H9 (cell line): ENCODE results near the gene PPP1R9A. TPM values are rescaled to one million over a fixed set of nuclear protein-coding genes. Genes with fewer than 3 reads are reported as not detected.

Experiments
- DNase-seq: peaks from one replicate; pipeline ENCODE4 v3.0.0-alpha.2; 2017
- H2AFZ ChIP-seq: one replicate; pipeline ENCODE4 v1.6.1; 2013; ENCODE audit warnings: mild to moderate bottlenecking, low read length, control low read depth, moderate library complexity
- H2AK5ac ChIP-seq: 2 replicates; pipeline ENCODE4 v1.6.1; 2013; ENCODE audit warnings: low read length, control low read depth, mixed read lengths; ENCODE audit not compliant: insufficient read length
- H2BK120ac ChIP-seq: one replicate; pipeline ENCODE4 v1.6.1; 2013; ENCODE audit warnings: low read depth, mild to moderate bottlenecking, low read length, control low read depth, inconsistent platforms; ENCODE audit not compliant: poor library complexity, severe bottlenecking
- H2BK12ac ChIP-seq: 2 replicates; pipeline ENCODE4 v1.6.1; 2013; ENCODE audit warnings: low read length, control low read depth, mixed read lengths, low read depth; ENCODE audit not compliant: insufficient read length
- H2BK15ac ChIP-seq: 2 replicates; pipeline ENCODE4 v1.6.1; 2013; ENCODE audit warnings: low read depth, low read length, control low read depth
- H2BK20ac ChIP-seq: one replicate; pipeline ENCODE4 v1.6.1; 2013; ENCODE audit warnings: low read depth, mild to moderate bottlenecking, low read length, control low read depth, inconsistent platforms; ENCODE audit not compliant: poor library complexity, severe bottlenecking
- H2BK5ac ChIP-seq: 2 replicates; pipeline ENCODE4 v1.6.1; 2013; ENCODE audit warnings: low read length, control low read depth, mixed read lengths; ENCODE audit not compliant: insufficient read length
- H3K14ac ChIP-seq: 2 replicates; pipeline ENCODE4 v1.6.1; 2013; ENCODE audit warnings: low read length, control low read depth; ENCODE audit not compliant: insufficient read depth
- H3K18ac ChIP-seq: 2 replicates; pipeline ENCODE4 v1.6.1; 2013; ENCODE audit warnings: low read depth, mild to moderate bottlenecking, mixed read lengths, low read length, control low read depth; ENCODE audit not compliant: insufficient read length
- H3K23ac ChIP-seq: 2 replicates; pipeline ENCODE4 v1.6.1; 2013; ENCODE audit warnings: low read length, control low read depth, mixed read lengths, low read depth; ENCODE audit not compliant: insufficient read length
- H3K23me2 ChIP-seq: 2 replicates; pipeline ENCODE4 v1.6.1; 2013; ENCODE audit warnings: low read depth, mild to moderate bottlenecking, mixed read lengths, low read length, control low read depth; ENCODE audit not compliant: insufficient read length, poor library complexity, severe bottlenecking
- H3K27ac ChIP-seq: 2 replicates; pipeline ENCODE4 v1.5.1; 2013; ENCODE audit warnings: low read length, control low read depth, mixed read lengths, low read depth; ENCODE audit not compliant: insufficient read length
- H3K27me3 ChIP-seq: 2 replicates; pipeline ENCODE4 v1.6.1; 2013; ENCODE audit warnings: low read length, control low read depth, inconsistent platforms; ENCODE audit not compliant: insufficient read depth
- H3K4ac ChIP-seq: 2 replicates; pipeline ENCODE4 v1.6.1; 2013; ENCODE audit warnings: low read depth, mild to moderate bottlenecking, control low read depth, inconsistent platforms, low read length, moderate library complexity
- H3K4me1 ChIP-seq: 2 replicates; pipeline ENCODE4 v1.6.1; 2013; ENCODE audit warnings: low read length, control low read depth, inconsistent platforms; ENCODE audit not compliant: insufficient read depth
- H3K4me2 ChIP-seq: 2 replicates; pipeline ENCODE4 v1.6.1; 2013; ENCODE audit warnings: low read length, control low read depth, mixed read lengths; ENCODE audit not compliant: insufficient read length, insufficient read depth
- H3K56ac ChIP-seq: 2 replicates; pipeline ENCODE4 v1.6.1; 2013; ENCODE audit warnings: low read depth, mild to moderate bottlenecking, mixed read lengths, low read length, control low read depth; ENCODE audit not compliant: insufficient read length
- H3K79me1 ChIP-seq: 2 replicates; pipeline ENCODE4 v1.6.1; 2013; ENCODE audit warnings: low read depth, mild to moderate bottlenecking, moderate library complexity, low read length, control low read depth, inconsistent platforms; ENCODE audit not compliant: insufficient read depth, poor library complexity, severe bottlenecking
- H3K79me2 ChIP-seq: 2 replicates; pipeline ENCODE4 v1.6.1; 2013; ENCODE audit warnings: low read length, control low read depth, inconsistent platforms; ENCODE audit not compliant: insufficient read depth
- H3K9ac ChIP-seq: 2 replicates; pipeline ENCODE4 v1.6.1; 2013; ENCODE audit warnings: low read length, control low read depth, mixed read lengths; ENCODE audit not compliant: insufficient read length; ENCODE audit errors: extremely low read depth
- H3K9me3 ChIP-seq: one replicate; pipeline ENCODE4 v1.6.1; 2013; ENCODE audit warnings: low read depth, low read length, inconsistent platforms; ENCODE audit not compliant: control insufficient read depth
- H3T11ph ChIP-seq: one replicate; pipeline ENCODE4 v1.6.1; 2013; ENCODE audit warnings: mild to moderate bottlenecking, low read length, control low read depth, inconsistent platforms
- H4K20me1 ChIP-seq: one replicate; pipeline ENCODE4 v1.6.1; 2013; ENCODE audit not compliant: control insufficient read depth, insufficient read length, insufficient read depth
- H4K5ac ChIP-seq: 2 replicates; pipeline ENCODE4 v1.6.1; 2013; ENCODE audit warnings: low read depth, mild to moderate bottlenecking, mixed read lengths, low read length, control low read depth; ENCODE audit not compliant: insufficient read length
- H4K8ac ChIP-seq: replicated peaks from 2 replicates; pipeline ENCODE4 v1.6.1; 2013; ENCODE audit warnings: low read length, control low read depth, mixed read lengths, low read depth; ENCODE audit not compliant: insufficient read length
- H4K91ac ChIP-seq: 2 replicates; pipeline ENCODE4 v1.6.1; 2013; ENCODE audit warnings: low read depth, mild to moderate bottlenecking, moderate library complexity, mixed read lengths, low read length, control low read depth; ENCODE audit not compliant: insufficient read length
- H3K27ac Mint-ChIP-seq, 3 experiments: 2 replicates in 2 of 3; 3 replicates in 1 of 3; pipeline ENCODE4 v1.8.0; 2020 to 2021; ENCODE audit warnings: mixed read lengths in 3 of 3, mild to moderate bottlenecking in 1 of 3, moderate library complexity in 1 of 3
- H3K27me3 Mint-ChIP-seq: 2 replicates; pipeline ENCODE4 v1.8.0; 2021; ENCODE audit warnings: low read depth, mild to moderate bottlenecking, moderate library complexity, mixed read lengths
- H3K36me3 Mint-ChIP-seq, 3 experiments: 2 replicates in 2 of 3; 3 replicates in 1 of 3; pipeline ENCODE4 v1.8.0; 2020 to 2021; ENCODE audit warnings: low read depth in 3 of 3, mixed read lengths in 3 of 3; ENCODE audit not compliant: insufficient read depth in 1 of 3
- H3K4me1 Mint-ChIP-seq, 2 experiments: 2 replicates each; pipeline ENCODE4 v1.8.0; 2020; ENCODE audit warnings: mixed read lengths in 2 of 2
- H3K4me3 Mint-ChIP-seq, 2 experiments: 2 replicates in 1 of 2; 3 replicates in 1 of 2; pipeline ENCODE4 v1.8.0; 2020 to 2021; ENCODE audit warnings: mild to moderate bottlenecking in 2 of 2, mixed read lengths in 2 of 2, moderate library complexity in 1 of 2
- H3K9me3 Mint-ChIP-seq, 2 experiments: 2 replicates in 1 of 2; 3 replicates in 1 of 2; pipeline ENCODE4 v1.8.0; 2020; ENCODE audit warnings: mild to moderate bottlenecking in 2 of 2, mixed read lengths in 2 of 2, moderate library complexity in 1 of 2
- total RNA-seq: library from RNA; stranded (reverse); gene quantifications from 2 replicates; pipeline ENCODE4 v1.2.1, GENCODE V29; 2021
- TF ChIP-seq, protein P1 (sequence below): fragments of 200-600 bp; sonication (generic); conservative IDR thresholded peaks from 3 replicates; pipeline ENCODE4 v1.8.0; 2021; ENCODE audit warnings: antibody characterized with exemption, mild to moderate bottlenecking

Gene PPP1R9A
- total RNA-seq, 1 experiment from 2014 or later: 17.0 TPM

DNA sequence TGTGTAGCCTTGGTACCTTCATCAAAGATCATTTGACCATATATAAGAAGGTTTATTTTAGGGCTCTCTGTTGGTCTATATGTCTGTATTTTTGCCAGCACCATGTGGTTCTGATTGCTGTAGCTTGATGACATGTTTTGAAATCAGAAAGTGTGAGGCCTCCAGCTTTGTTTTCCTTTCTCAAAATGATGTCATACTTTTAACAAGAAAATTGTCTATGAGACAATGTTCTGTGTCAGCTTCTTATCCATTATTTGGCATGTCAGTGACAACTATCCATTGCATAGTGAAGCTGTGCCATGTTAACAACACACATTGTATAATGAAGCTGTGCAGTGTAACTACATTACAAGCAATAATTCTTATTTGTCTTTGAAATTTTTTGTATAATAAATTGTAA lies 9.1 kb upstream of the PPP1R9A start:
- no peak overlapping the region for H4K5ac ChIP-seq
- no peak for DNase-seq
- H2BK15ac ChIP-seq: no peak overlapping the region
- Mint-ChIP-seq H3K27me3 (no peaks in the 10 kb centered on the region), H3K4me1 (0 out of 4 replicates have a peak, but pooled peaks cover 0 to 2% of the 10 kb centered on the region in 2 experiments), H3K27ac (no peak overlapping the region), H3K4me3 (no peak overlapping the region), H3K9me3 (no peaks in the 10 kb centered on the region), H3K36me3 (no peaks in the 10 kb centered on the region; a peak in 1 of 7 replicates)
- H3K27ac ChIP-seq: no peak overlapping the region
- no peak overlapping the region for H2AFZ ChIP-seq
- H2BK120ac ChIP-seq: no peak overlapping the region
- H3K23me2 ChIP-seq: no peaks in the 10 kb centered on the region
- H3K56ac ChIP-seq: no peak overlapping the region
- H3K4me1 ChIP-seq: no peaks in the 10 kb centered on the region
- H3K4me2 ChIP-seq: no peak overlapping the region
- H3K14ac ChIP-seq: no peak overlapping the region
- no peaks in the 10 kb centered on the region for H3K79me2 ChIP-seq
- no peak overlapping the region for H2BK12ac ChIP-seq
- no peak overlapping the region for H2BK5ac ChIP-seq
- no peak overlapping the region for H3K9ac ChIP-seq
- H3T11ph ChIP-seq: no peak overlapping the region
- no peaks in the 10 kb centered on the region for H4K20me1 ChIP-seq
- no peak overlapping the region for H3K18ac ChIP-seq
- no peak overlapping the region for H2BK20ac ChIP-seq
- H3K9me3 ChIP-seq: no peaks in the 10 kb centered on the region
- no peak overlapping the region for H3K23ac ChIP-seq
- H3K27me3 ChIP-seq: no peaks in the 10 kb centered on the region
- no peaks in the 10 kb centered on the region for H3K79me1 ChIP-seq
- no peak overlapping the region for H4K91ac ChIP-seq
- H3K4ac ChIP-seq: no peak overlapping the region
- no peak overlapping the region for H2AK5ac ChIP-seq
- no peak overlapping the region for H4K8ac ChIP-seq
- TF ChIP-seq, protein P1, sequence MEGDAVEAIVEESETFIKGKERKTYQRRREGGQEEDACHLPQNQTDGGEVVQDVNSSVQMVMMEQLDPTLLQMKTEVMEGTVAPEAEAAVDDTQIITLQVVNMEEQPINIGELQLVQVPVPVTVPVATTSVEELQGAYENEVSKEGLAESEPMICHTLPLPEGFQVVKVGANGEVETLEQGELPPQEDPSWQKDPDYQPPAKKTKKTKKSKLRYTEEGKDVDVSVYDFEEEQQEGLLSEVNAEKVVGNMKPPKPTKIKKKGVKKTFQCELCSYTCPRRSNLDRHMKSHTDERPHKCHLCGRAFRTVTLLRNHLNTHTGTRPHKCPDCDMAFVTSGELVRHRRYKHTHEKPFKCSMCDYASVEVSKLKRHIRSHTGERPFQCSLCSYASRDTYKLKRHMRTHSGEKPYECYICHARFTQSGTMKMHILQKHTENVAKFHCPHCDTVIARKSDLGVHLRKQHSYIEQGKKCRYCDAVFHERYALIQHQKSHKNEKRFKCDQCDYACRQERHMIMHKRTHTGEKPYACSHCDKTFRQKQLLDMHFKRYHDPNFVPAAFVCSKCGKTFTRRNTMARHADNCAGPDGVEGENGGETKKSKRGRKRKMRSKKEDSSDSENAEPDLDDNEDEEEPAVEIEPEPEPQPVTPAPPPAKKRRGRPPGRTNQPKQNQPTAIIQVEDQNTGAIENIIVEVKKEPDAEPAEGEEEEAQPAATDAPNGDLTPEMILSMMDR: no peak
